HepG2 (cell line): ENCODE results near the gene CTCF. TPM values are rescaled to one million over a fixed set of nuclear protein-coding genes. Genes with fewer than 3 reads are reported as not detected.

Source experiments
- AFF4 ChIP-seq: sonication (generic); formaldehyde crosslinking; IDR thresholded peaks from 2 replicates; pipeline ENCODE4 v1.4.0; 2020; ENCODE audit warnings: missing genetic modification reagents
- ATF7-NPFF ChIP-seq: sonication (generic); formaldehyde crosslinking; IDR thresholded peaks from 2 replicates; pipeline ENCODE4 v1.8.1; 2023; ENCODE audit warnings: mild to moderate bottlenecking, low read depth, missing genetic modification reagents, moderate library complexity
- BRD4 ChIP-seq: sonication (generic); formaldehyde crosslinking; IDR thresholded peaks from 2 replicates; pipeline ENCODE4 v1.4.0; 2020; ENCODE audit warnings: missing genetic modification reagents
- CAMTA2 ChIP-seq: sonication (generic); formaldehyde crosslinking; IDR thresholded peaks from 2 replicates; pipeline ENCODE4 v1.4.0; 2020; ENCODE audit warnings: mild to moderate bottlenecking, missing genetic modification reagents, borderline replicate concordance
- JARID2 ChIP-seq: sonication (generic); formaldehyde crosslinking; IDR thresholded peaks from 2 replicates; pipeline ENCODE4 v1.8.1; 2023; ENCODE audit warnings: missing genetic modification reagents, inconsistent platforms; ENCODE audit not compliant: insufficient replicate concordance
- KLF16 ChIP-seq, 2 experiments: sonication (generic) in 1 of 2; formaldehyde crosslinking in 1 of 2; IDR thresholded peaks; 2 replicates each; pipeline versions ENCODE4 v1.6.1 to v1.8.0; 2016 to 2023; ENCODE audit warnings: missing genetic modification reagents in 2 of 2, missing compliant biosample characterization in 1 of 2
- NCOR1 ChIP-seq: fragments of 200-600 bp; sonication (generic); IDR thresholded peaks from 2 replicates; pipeline ENCODE4 v1.7.0; 2017; ENCODE audit warnings: antibody characterized with exemption, low read length, borderline replicate concordance
- SIX4 ChIP-seq: sonication (generic); formaldehyde crosslinking; IDR thresholded peaks from 2 replicates; pipeline ENCODE4 v1.4.0; 2020; ENCODE audit warnings: missing genetic modification reagents
- SMC3 ChIP-seq: IDR thresholded peaks from 2 replicates; pipeline ENCODE4 v1.6.1; 2011; ENCODE audit warnings: low read length, improper control_type of control experiment
- TRAFD1 ChIP-seq: sonication (generic); formaldehyde crosslinking; IDR thresholded peaks from 2 replicates; pipeline ENCODE4 v1.5.1; 2020; ENCODE audit warnings: missing genetic modification reagents, mild to moderate bottlenecking, borderline replicate concordance
- XRCC5 ChIP-seq: fragments of 200-400 bp; formaldehyde crosslinking; optimal IDR thresholded peaks from 2 replicates; pipeline ENCODE3; 2017; ENCODE audit warnings: mild to moderate bottlenecking, low read length
- ZBTB33 ChIP-seq: sonication (generic); formaldehyde crosslinking; IDR thresholded peaks from 2 replicates; pipeline ENCODE4 v1.4.0; 2020; ENCODE audit warnings: missing genetic modification reagents
- ZBTB38 ChIP-seq: sonication (generic); formaldehyde crosslinking; IDR thresholded peaks from 2 replicates; pipeline ENCODE4 v1.5.1; 2020; ENCODE audit warnings: mild to moderate bottlenecking, missing genetic modification reagents
- ZBTB7B ChIP-seq: sonication (generic); formaldehyde crosslinking; IDR thresholded peaks from 2 replicates; pipeline ENCODE4 v1.4.0; 2020; ENCODE audit warnings: missing genetic modification reagents
- ZFP36L1 ChIP-seq: sonication (generic); formaldehyde crosslinking; IDR thresholded peaks from 2 replicates; pipeline ENCODE4 v1.8.0; 2022; ENCODE audit warnings: mild to moderate bottlenecking, missing genetic modification reagents, moderate library complexity
- ZFP82 ChIP-seq: sonication (generic); formaldehyde crosslinking; IDR thresholded peaks from 2 replicates; pipeline ENCODE4 v1.5.1; 2020; ENCODE audit warnings: mild to moderate bottlenecking, missing genetic modification reagents, borderline replicate concordance
- ZKSCAN1 ChIP-seq: fragments of 150-350 bp; IDR thresholded peaks from 2 replicates; pipeline ENCODE4 v1.6.1; 2014; ENCODE audit warnings: low read length
- ZMYM4 ChIP-seq: sonication (generic); formaldehyde crosslinking; IDR thresholded peaks from 2 replicates; pipeline ENCODE4 v1.8.1; 2023; ENCODE audit warnings: mild to moderate bottlenecking, missing genetic modification reagents
- ZNF12 ChIP-seq: sonication (generic); formaldehyde crosslinking; IDR thresholded peaks from 2 replicates; pipeline ENCODE4 v1.5.0; 2020; ENCODE audit warnings: missing genetic modification reagents
- ZNF414 ChIP-seq: sonication (generic); formaldehyde crosslinking; IDR thresholded peaks from 2 replicates; pipeline ENCODE4 v1.5.0; 2020; ENCODE audit warnings: missing genetic modification reagents
- ZNF777 ChIP-seq: sonication (generic); formaldehyde crosslinking; IDR thresholded peaks from 2 replicates; pipeline ENCODE4 v1.4.0; 2020; ENCODE audit warnings: missing genetic modification reagents
- ZNF792 ChIP-seq: IDR thresholded peaks from 2 replicates; pipeline ENCODE4 v1.6.1; 2016
- ZSCAN30 ChIP-seq: sonication (generic); formaldehyde crosslinking; IDR thresholded peaks from 2 replicates; pipeline ENCODE4 v1.5.0; 2020; ENCODE audit warnings: mild to moderate bottlenecking, missing genetic modification reagents
- polyA plus RNA-seq, 8 experiments: library from polyadenylated mRNA; depleted of rRNA in 3 of 8; stranded (reverse) in 7 of 8; unstranded in 1 of 8; fragments of >200 nt; fragmentation: Illumina TruSeq in 4 of 8; extraction: Trizol in 4 of 8; gene quantifications; 2 replicates each; pipeline versions ENCODE4 v1.2.1 to v1.2.3, GENCODE V29; 2011 to 2016; ENCODE audit warnings: low read depth in 4 of 8, missing spikeins in 1 of 8, mixed read lengths in 1 of 8; ENCODE audit not compliant: insufficient read depth in 1 of 8
- total RNA-seq, 5 experiments: library from RNA; depleted of rRNA; stranded (reverse); fragments of >200 nt; fragmentation: Illumina TruSeq; extraction: Trizol; gene quantifications; 2 replicates each; pipeline ENCODE4 v1.2.3, GENCODE V29; 2016; ENCODE audit warnings: low read depth in 1 of 5

CTCF gene
- total and polyA plus RNA-seq, 2 of the 13 experiments (the other 11 are each of a cell fraction or from before 2014, with no cell fraction given), result 19.5 to 37.5 TPM

GRCh38 chr16:67562918-67563707 lies 787 bp downstream of the CTCF start (continued):
- TF ChIP-seq TRAFD1 (CRISPR knock-in tag) (no peak), AFF4 (CRISPR knock-in tag) (no peak), ZNF414 (CRISPR knock-in tag) (no peak; the same call in 1 of the 2 replicates), ZFP36L1 (CRISPR knock-in tag) (0 out of 2 replicates have a peak, but pooled peaks have one; percentile 14), BRD4 (CRISPR knock-in tag) (peak; percentile 98), ZNF792 (CRISPR knock-in tag) (no peak), ZKSCAN1 (no peak), ATF7-NPFF (CRISPR knock-in tag) (no peak; the same call in none of the 2 replicates), ZBTB33 (CRISPR knock-in tag) (no peak), ZBTB38 (CRISPR knock-in tag) (peak; percentile 74), ZFP82 (CRISPR knock-in tag) (peak; percentile 3; the same call in 1 of the 2 replicates), ZSCAN30 (CRISPR knock-in tag) (no peak), ZNF777 (peak; percentile 81), ZNF12 (CRISPR knock-in tag) (peak; percentile 45; the same call in 1 of the 2 replicates), CAMTA2 (CRISPR knock-in tag) (peak; percentile 47; the same call in 1 of the 2 replicates), ZMYM4 (CRISPR knock-in tag) (peak; percentile 42; the same call in 1 of the 2 replicates), ZBTB7B (peak; percentile 85), XRCC5 (peak; percentile 75), JARID2 (CRISPR knock-in tag) (no peak), SIX4 (CRISPR knock-in tag) (no peak), SMC3 (no peak), NCOR1 (no peak; the same call in 1 of the 2 replicates), KLF16 (CRISPR knock-in tag; IDR thresholded peaks at IDR 0.05) (peak; percentile 66 to 72; a peak in 2 of 4 replicates)
